ENCODE measurements around the gene KCNJ16.
"Not testable (repeated sequence)": the region's sequence is repeated elsewhere in the genome, so short reads cannot be mapped to it uniquely, and the experiment has no call there.

The KCNJ16 gene

GRCh38 chr17:70074956-70075355, at the start of gene KCNJ16:
Gene KCNJ16 (plus strand): TSS chr17:70075225. CDS start chr17:70132088, 56,863 bp downstream.
- no peak for DNase-seq

GRCh38 chr17:70028397-70028796, 46.6 kb upstream of the KCNJ16 start:
- DNase-seq: no peak

DNA sequence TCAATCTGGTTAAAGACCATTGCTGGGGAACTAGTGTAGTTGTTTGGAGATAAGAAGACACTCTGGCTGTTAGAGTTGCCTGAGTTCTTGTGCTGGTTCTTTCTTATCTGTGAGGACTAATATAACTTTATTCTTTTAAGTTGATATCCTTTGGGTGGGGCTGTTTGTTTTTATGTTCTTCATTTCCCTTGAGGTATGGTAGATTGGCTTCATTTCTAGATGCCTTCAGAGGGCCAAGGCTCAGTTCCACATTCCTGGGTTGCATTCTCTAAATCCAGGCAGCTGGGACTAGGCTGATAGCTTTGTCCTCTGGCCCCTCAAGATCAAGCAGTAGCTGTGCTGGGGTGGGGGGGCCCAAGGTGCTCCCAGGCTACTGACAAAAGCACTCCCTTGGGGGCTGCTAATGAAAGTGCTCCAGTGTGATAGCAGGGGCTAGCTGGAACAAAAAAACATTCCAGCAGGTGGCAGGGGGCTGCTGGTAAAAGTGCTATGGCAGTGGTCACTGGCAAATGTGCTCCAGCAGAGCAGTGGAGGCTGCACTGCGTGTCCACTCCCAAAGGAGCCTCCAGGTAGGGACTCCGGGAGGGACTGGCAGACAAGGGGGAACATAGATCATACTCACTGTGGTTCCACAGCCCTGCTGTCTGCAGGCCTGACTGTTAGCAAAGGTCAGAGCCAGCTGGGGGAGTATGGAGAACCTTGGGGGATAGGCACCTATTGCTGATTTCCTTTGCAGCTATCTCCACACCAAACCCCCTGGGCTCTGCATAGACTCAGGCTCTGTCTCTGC, 45.9 kb upstream of the KCNJ16 start:
- no peak for DNase-seq

DNA sequence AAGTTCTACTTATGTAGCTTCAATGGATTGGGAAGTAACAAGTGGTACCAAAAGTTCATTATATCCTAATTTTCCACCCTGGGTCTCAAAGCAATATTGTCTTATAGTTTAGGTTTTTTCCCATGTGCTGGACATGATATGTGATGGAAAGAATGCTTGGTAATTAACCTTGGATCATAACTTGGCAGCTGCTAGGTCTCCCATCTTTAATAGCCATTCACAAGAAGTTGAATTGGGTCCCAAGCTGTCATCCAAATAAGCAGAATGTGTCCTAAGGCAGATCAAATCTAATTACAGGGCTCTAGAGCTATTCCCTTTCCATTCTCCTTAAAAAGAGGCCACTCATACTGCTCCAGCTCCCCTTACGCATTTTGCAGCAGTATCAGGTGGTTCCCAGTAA, 44.7 kb upstream of the KCNJ16 start:
- no peak for DNase-seq

DNA sequence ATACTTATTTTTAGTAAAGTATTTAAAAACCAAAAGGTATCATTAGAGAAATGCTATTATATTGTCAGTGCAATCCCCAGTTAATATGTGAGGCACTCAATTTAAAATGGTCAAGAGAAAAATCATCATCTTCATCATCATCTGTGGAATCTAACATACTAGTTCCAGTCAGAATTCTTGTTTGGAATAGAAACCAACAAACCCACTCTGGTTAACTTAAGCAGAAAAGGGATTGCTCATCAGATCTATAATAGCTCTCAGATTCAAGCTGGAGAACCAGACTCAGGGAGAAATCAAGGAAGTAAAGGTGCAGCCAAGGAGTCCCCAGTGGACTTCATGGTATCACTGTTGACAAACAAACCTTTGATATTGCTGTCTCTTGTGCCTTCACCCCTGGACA, 43.7 kb upstream of the KCNJ16 start:
- DNase-seq: no peak

DNA sequence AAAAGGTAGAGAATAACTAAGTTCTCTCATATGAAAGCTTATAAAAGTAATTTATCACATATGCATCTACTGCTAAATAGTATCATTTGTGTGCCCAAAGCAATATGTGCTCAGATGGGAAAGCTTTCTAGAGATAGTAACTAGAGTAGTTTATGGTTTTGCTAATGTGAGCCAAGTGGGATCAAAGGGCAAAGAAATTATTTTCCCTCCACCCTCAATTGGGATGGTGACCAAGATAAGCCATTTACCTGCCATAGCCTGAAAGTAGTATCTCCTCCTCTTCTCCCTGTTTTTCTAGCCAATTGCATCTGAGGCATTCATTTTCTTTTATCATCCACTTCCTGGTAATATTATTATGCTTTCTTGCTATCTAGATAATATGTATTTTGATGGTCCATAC, 41.9 kb upstream of the KCNJ16 start:
- DNase-seq: no peak

DNA sequence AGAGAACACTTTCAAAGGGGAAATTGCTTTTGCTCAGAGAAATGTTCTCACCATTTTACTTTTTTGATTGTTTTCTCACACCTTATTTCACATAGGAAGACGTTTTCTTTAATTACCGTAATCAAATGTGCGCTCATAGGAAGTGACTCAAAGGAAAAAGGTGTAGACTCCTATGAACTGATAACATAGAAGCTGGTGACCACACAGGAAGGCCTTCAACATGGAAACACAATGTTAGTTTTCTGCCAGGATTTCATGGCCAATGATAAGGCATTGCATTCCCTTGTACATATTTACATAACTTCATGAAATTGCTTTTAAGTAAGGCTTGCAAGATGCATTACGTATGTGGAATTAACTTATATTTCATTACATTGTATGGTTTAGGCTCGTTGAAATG, 40.9 kb upstream of the KCNJ16 start:
- DNase-seq: no peak

- no peak for DNase-seq
These were observed 37.5 kb upstream of the KCNJ16 start for GRCh38 chr17:70037498-70037897.

DNA sequence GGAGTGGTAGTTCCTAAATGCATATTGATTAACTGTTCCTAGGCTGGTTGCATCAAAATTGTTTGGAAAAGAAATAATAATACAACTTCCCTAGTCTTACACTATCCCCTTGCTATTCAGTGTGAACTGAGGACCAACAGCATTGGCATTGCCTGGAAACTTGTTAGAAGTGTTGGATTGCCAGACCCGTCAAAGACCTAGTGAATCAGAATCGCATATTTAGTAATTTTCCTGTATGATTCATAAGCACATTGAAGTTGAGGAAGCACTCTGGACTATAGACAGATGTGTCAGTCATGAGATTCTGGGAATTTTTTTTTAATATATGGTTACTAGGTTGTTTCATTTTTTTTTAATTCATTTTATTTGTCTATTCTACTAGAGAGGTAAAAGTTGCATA, 34.7 kb upstream of the KCNJ16 start:
- DNase-seq: no peak

DNA sequence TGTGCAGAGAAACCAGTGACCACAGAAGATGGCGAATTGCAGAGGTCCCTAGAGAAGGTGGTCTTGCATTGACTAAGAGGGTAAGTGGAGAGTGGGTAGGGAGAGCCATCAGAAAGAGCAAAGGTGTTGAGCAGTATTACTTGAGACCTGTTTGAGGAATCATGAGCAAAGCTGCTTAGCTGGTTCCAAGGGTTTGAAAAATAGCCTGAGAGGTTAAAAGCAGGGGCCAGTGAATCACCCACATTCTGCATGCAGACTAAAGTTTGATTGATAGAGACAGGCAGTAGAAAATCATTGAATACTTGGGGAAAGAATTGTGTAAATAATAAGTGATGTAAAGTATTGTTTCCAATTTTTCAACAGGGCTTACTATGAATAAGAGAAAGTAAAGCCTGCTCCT, 34.0 kb upstream of the KCNJ16 start:
- DNase-seq: no peak

DNA sequence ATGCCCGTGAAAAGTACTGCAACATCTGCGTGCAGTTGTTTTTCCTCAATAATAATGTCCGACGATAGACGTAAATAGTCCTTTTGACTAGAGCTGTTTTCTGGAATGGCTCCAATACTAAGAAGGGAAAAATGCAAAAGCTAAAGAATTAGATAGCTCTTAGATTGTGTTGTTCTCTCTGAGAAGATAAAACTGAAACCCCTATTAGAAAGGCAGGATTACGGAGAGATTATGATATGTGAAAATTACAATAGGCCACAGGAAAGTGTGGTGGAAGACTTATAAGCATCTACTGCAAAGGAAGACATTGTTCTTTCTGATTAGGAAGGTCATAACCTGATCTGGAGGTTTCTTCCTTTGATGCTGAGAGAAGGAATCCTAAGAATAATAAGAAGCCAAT, 33.5 kb upstream of the KCNJ16 start:
- no peak for DNase-seq

- DNase-seq: not testable (repeated sequence)
These were observed 29.2 kb upstream of the KCNJ16 start for GRCh38 chr17:70045780-70046179.

DNA sequence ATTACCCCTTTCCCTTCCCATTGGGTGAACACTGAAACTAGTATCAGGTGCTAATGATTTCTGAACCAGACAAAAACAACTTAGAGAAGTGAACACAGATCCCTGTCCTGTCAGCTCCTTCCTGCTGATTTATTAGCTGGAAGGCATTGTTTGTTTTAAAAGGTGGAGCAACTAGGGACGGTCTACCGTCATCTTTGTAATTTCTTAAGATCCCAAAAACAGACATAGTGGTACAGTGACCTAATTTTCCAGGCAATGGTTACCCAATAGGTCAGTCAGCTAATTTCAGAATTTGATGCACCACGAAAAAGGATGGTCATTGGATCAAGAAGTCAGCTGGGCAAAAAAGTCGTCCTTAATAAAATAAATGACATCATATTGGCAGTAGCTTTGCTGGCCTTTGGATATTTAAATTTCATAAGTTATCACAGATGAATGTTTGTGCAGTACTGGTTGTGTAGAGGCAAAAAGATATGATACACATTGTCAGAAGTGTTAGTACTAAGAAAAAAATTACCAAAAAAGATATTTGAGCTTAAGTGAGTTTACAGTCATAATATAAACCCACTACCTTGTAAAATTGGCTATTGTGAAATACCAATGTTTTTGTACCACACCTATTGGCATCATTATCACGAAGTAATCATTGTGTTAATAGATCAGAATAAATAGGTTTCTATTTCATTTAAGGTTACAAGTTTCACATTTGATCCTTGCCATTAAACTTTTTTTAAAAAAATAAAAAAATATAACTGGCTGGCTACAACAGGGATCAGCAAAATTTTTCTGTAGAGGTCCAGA, 27.2 kb upstream of the KCNJ16 start:
- DNase-seq: no peak

DNA sequence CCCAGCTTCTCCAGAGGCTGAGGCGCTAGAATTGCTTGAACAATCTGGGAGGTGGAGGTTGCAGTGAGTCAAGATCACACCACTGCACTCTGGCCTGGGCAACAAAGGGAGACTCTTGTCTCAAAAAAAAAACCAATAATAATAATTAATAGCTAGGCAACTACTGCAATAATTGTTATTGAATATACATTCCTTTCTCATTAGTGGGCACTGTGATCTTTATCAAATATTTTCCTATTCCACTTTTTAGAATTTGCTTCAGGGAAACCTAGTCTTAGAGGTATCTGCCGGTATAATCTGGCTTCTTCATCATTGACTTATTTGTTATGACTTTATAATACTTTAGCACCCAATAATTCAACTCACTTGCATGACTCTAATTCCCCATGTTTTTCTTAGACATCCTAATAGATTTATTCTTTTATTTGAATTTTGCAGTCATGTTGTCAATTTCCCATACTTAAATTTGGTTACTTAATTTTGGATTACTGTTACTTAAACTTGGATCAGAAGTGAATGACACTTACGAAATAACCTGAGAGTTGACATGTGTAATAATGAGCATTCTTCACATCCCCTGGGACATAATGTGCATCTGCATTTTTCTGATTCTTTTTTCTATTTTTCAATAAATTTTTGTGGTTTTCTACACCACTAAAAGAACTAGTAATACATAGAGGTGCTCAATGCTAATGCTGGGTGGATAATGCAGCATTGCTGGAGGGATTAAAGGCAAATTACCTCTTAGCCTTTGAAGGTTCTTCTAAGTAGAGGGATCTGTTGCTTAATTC, 25.0 kb upstream of the KCNJ16 start:
- no peak for DNase-seq

DNA sequence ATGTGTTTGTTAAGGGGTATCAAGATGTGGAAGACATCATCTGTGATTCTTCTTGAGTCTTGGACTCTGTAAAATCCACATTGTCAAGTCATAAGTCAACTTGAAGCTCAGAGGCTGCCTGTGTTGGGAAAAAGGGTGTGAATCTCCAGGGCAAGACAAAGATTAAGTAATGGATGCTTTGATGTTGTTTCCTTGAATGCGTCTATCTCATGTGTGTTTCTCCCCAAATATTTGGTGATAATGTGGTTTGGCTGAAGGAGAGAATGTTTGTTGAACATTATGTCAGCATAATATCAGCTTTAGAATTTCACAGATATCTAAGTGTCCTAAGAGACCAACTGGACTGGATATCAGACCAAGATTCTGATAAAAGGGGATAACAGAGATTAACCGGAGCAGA, 24.1 kb upstream of the KCNJ16 start:
- no peak for DNase-seq

DNA sequence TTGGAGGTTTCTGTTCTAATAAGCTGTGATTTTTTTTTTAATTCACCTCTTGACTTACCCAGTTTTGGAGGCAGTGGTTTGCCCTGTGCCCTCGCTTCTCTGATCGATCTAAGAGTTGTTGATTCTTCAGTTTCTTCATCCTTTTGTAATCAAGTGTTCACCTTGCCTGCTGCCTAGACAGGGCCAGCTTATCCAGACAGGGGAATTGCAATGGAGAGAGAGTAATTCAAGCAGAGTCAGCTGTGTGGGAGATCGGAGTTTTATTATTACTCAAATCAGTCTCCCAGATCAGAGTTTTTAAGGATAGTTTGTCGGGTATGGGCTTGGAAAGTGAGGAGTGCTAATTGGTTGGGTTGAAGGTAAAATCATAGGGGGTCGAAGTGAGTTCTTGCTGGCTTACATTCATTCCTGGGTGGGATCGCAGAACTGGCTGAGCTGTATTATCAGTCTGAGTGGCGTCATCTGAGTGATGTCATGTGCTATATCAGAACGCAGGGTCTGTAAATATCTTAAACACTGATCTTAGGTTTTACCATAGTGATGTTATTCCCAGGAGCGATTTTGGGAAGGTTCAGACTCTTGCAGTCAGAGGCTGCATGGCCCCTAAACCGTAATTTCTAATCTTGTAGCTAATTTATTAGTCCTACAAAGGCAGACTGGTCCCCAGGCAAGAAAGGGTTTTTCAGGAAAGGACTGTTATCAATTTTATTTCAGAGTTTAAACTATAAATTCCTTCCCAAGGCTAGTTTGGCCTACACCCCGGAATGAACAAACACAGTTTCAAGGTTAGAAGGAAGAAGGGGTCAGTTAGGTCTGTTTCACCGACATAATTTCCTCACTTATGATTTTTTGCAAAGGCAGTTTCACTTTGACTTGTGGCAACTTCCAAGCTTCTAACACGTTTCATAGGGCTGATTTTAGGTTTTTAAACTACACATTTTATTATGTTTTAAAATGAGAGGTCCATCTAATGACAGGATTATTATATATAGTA, 21.5 kb upstream of the KCNJ16 start:
- no peak for DNase-seq

GRCh38 chr17:70055000-70055399, 20.0 kb upstream of the KCNJ16 start:
- DNase-seq: no peak

GRCh38 chr17:70059071-70059470, 16.0 kb upstream of the KCNJ16 start:
- DNase-seq: no peak

GRCh38 chr17:70059649-70060048, 15.4 kb upstream of the KCNJ16 start:
- no peak for DNase-seq

GRCh38 chr17:70060415-70060814, 14.6 kb upstream of the KCNJ16 start:
- DNase-seq: no peak

GRCh38 chr17:70067134-70067533, 7.9 kb upstream of the KCNJ16 start:
- DNase-seq: no peak

- DNase-seq: no peak
These were observed 4.6 kb upstream of the KCNJ16 start for GRCh38 chr17:70070305-70071027.

All from activated CD4-positive, alpha-beta T cell treated with anti-CD3 and anti-CD28 coated beads for 1 hour (primary cell).